ENCODE measurements around the gene GTF2F2. TPM values are rescaled to one million over a fixed set of nuclear protein-coding genes. Genes with fewer than 3 reads are reported as not detected.

Gene GTF2F2
- total and polyA plus RNA-seq, 9 of the 15 experiments (the other 6 are each of a cell fraction or from before 2014, with no cell fraction given), result 19.7 to 44.8 (median 32.4) TPM

DNA sequence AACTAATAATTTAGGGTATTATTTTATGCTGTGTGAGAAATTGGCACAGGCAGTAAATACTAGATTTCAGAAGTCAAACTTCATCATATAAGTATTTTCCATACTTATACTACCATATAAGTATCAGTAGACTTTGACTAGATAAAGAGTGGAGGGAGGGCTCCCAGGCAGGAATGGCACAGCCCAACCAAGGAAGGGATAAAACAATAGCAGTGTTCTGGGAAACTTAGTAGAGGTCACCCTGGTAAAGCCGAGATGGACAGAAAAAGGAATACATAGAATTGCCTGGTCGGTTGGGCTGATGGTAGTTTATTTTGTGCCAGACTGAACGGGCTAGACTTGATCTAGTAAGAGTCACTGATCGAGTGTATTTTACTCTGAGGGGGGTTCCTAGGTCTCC is 100.1 kb downstream of the GTF2F2 start:
- no peaks in the 10 kb centered on the region; a peak in 1 of 5 replicates for H3K4me1 ChIP-seq (replicated peaks in 1 of 2; ENCODE audit: control insufficient read depth in 2 of 2, insufficient read depth in 2 of 2, low read length in 2 of 2)
- no peak overlapping the region for H2AFZ ChIP-seq (ENCODE audit: low read depth, low read length)
- ChIA-PET CTCF (ENCODE audit: low intra/inter-chr PET ratio) (no interaction called here), POLR2A (no interaction called here)
- H3K79me2 ChIP-seq (ENCODE audit: control insufficient read depth, insufficient read depth, low read length), result peaks cover 5% of the 10 kb centered on the region; the same call in 1 of the 3 replicates
- H3K27me3 ChIP-seq (ENCODE audit: control insufficient read depth in 2 of 2, insufficient read depth in 2 of 2, low read length in 2 of 2), result no peaks in the 10 kb centered on the region
- ATAC-seq, result no peak
- in situ Hi-C loops (cut with MboI), result no loop called here
- no TSS peak for BruUV-seq (replicated peaks)
- no peaks in the 10 kb centered on the region for H3K36me3 ChIP-seq (ENCODE audit: control insufficient read depth, insufficient read depth, low read length)
- WGBS (ENCODE audit: insufficient coverage, low coverage, missing lambda C conversion rate), result 82% methylated on average over 4 of the region's 4 CpGs
- H3K9me3 ChIP-seq (replicated peaks; ENCODE audit: control insufficient read depth, insufficient read depth, low read depth, low read length), result no peaks in the 10 kb centered on the region
- intact Hi-C loops (cut with micrococcal nuclease), result no loop called here
- no peak for FAIRE-seq
- H3K27ac ChIP-seq (ENCODE audit: extremely low read depth, low read depth, low read length), result no peak overlapping the region
- TF ChIP-seq RBM39 (optimal IDR thresholded peaks at IDR 0.05; ENCODE audit: low read depth, low read length) (no peak), LEF1 (IDR thresholded peaks at IDR 0.05) (no peak), ZNF311 (CRISPR knock-in tag; IDR thresholded peaks at IDR 0.05) (no peak), EWSR1 (IDR thresholded peaks at IDR 0.05; ENCODE audit: borderline replicate concordance, low read depth, partially characterized antibody) (no peak), CHD4 (IDR thresholded peaks at IDR 0.05; ENCODE audit: insufficient read depth, insufficient replicate concordance, low read depth, low read length, poor library complexity, severe bottlenecking) (no peak), ZBTB1 (CRISPR knock-in tag; IDR thresholded peaks at IDR 0.05; ENCODE audit: borderline replicate concordance, low read depth) (no peak), ARNT (IDR thresholded peaks at IDR 0.05) (no peak), BACH1 (tag; IDR thresholded peaks at IDR 0.05) (no peak), RB1 (IDR thresholded peaks at IDR 0.05; ENCODE audit: low read depth) (no peak), CREB5 (CRISPR knock-in tag; IDR thresholded peaks at IDR 0.05) (no peak), PHF8 (IDR thresholded peaks at IDR 0.05; ENCODE audit: borderline replicate concordance, low read length) (no peak), TEAD2 (tag; IDR thresholded peaks at IDR 0.05) (no peak), SOX6 (IDR thresholded peaks at IDR 0.05) (no peak), BMI1 (IDR thresholded peaks at IDR 0.05; ENCODE audit: low read length) (no peak)
- TF ChIP-seq, protein P1, sequence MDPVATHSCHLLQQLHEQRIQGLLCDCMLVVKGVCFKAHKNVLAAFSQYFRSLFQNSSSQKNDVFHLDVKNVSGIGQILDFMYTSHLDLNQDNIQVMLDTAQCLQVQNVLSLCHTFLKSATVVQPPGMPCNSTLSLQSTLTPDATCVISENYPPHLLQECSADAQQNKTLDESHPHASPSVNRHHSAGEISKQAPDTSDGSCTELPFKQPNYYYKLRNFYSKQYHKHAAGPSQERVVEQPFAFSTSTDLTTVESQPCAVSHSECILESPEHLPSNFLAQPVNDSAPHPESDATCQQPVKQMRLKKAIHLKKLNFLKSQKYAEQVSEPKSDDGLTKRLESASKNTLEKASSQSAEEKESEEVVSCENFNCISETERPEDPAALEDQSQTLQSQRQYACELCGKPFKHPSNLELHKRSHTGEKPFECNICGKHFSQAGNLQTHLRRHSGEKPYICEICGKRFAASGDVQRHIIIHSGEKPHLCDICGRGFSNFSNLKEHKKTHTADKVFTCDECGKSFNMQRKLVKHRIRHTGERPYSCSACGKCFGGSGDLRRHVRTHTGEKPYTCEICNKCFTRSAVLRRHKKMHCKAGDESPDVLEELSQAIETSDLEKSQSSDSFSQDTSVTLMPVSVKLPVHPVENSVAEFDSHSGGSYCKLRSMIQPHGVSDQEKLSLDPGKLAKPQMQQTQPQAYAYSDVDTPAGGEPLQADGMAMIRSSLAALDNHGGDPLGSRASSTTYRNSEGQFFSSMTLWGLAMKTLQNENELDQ (CRISPR knock-in tag; IDR thresholded peaks at IDR 0.05; ENCODE audit: borderline replicate concordance), result no peak
- no peaks in the 10 kb centered on the region for H4K20me1 ChIP-seq (replicated peaks; ENCODE audit: control insufficient read depth, insufficient read depth, low read length)
- DNase-seq (ENCODE audit: extremely low read depth in 1 of 4, low spot score in 3 of 4), result no peak
- no peak overlapping the region for H3K9ac ChIP-seq (ENCODE audit: insufficient read depth in 1 of 2, low read depth in 2 of 2, low read length in 2 of 2)
- H3K9me1 ChIP-seq (ENCODE audit: control insufficient read depth, insufficient read depth, low read length), result no peaks in the 10 kb centered on the region
- H3K4me2 ChIP-seq (ENCODE audit: insufficient read depth, low read length), result no peak overlapping the region
- H3K4me3 ChIP-seq, result no peak overlapping the region
